Thoracic aorta (tissue), 2 donors: Measurements from ENCODE around the gene NAB2. TPM values are rescaled to one million over a fixed set of nuclear protein-coding genes. Genes with fewer than 3 reads are reported as not detected.
A peak's percentile ranks its signal among the peaks of the same experiment; 100 is the strongest.

Source experiments
- ATAC-seq: fragments of 150-250 bp; one replicate; pipeline ENCODE4 v1.8.0; 2017; ENCODE audit warnings: low read depth; ENCODE audit not compliant: insufficient number of reproducible peaks, low FRiP score
- DNase-seq: peaks from one replicate; pipeline ENCODE4 v3.0.0-alpha.2; 2020; ENCODE audit warnings: low spot score
- H3K27ac ChIP-seq, 2 donors: fragments of 200-600 bp; sonication (generic); 1 replicate in 1 of 2; 2 replicates in 1 of 2; pipeline ENCODE4 v1.5.1; 2016; ENCODE audit warnings: mild to moderate bottlenecking in 2 of 2, moderate library complexity in 2 of 2
- H3K27me3 ChIP-seq: fragments of 200-600 bp; sonication (generic); replicated peaks from 2 replicates; pipeline ENCODE4 v1.6.0; 2016; ENCODE audit warnings: mild to moderate bottlenecking; ENCODE audit not compliant: insufficient read depth
- H3K36me3 ChIP-seq: fragments of 200-600 bp; sonication (generic); one replicate; pipeline ENCODE4 v1.5.1; 2016
- H3K4me1 ChIP-seq, 2 donors: fragments of 200-600 bp; sonication (generic); 1 replicate in 1 of 2; 2 replicates in 1 of 2; pipeline versions ENCODE4 v1.5.1 to v1.6.0; 2016; ENCODE audit warnings: low read depth in 2 of 2, mild to moderate bottlenecking in 1 of 2; ENCODE audit not compliant: control insufficient read depth in 1 of 2
- H3K4me3 ChIP-seq: fragments of 200-600 bp; sonication (generic); 2 replicates; pipeline ENCODE4 v1.5.1; 2016; ENCODE audit warnings: mild to moderate bottlenecking
- H3K9me3 ChIP-seq: fragments of 200-600 bp; sonication (generic); 2 replicates; pipeline ENCODE4 v1.5.1; 2016
- total RNA-seq, 2 donors: library from RNA; depleted of rRNA; stranded (reverse); fragments of >200 nt; gene quantifications; one replicate each; pipeline versions ENCODE4 v1.1.0 to v1.2.3, GENCODE V29; 2016
- TF ChIP-seq, protein P1 (sequence below): fragments of 200-600 bp; sonication (generic); IDR thresholded peaks from one replicate; pipeline ENCODE4 v1.5.1; 2019; ENCODE audit warnings: antibody characterized with exemption

The NAB2 gene
- total RNA-seq, 2 donors from 2014 or later = 30.5 to 39.3 TPM

DNA sequence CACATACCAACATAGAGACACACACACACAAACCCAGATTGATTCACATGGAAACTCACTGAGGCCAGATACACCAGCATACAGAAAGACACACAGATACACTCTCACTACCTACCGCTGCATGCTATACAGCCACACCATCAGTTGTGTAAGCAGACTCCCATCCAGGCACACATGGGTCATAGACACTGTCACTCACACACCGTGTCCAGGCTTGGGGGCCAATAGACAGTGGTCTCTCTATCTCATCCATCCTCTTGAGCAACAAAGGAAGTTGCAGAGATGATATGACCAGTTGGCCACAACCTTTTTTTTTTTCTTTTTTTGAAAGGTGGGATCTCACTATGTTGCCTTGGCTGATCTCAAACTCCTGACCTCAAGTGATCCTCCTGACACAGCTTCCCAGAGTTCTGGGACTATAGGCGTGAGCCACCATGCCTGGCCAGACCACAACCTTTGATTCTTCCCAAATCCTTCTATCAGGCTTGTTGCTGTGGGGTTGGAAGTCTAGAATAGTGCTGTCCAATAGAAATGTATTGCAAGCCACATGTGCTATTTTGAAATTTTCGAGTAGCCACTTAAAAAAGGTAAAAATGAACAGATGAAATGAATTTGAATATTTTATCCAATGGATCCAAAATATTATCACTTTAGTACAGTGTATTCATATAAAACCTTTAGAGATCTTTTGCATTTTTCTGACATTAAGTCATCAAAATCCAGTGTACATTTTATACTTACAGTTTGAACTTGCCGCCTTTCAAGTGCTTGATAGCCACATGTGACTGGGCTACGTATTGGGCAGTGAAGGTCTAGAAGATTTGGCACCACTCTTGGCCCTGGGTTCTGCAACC is 51.1 kb downstream of the NAB2 start:
- DNase-seq (no peak), ATAC-seq (no peak)
- H3K4me3 ChIP-seq = no peak overlapping the region
- peak overlapping the region in 1 of 2 donors; percentile 99 for H3K27ac ChIP-seq
- H3K27me3 ChIP-seq = no peaks in the 10 kb centered on the region
- H3K36me3 ChIP-seq = peaks cover 67% of the 10 kb centered on the region
- TF ChIP-seq, protein P1, sequence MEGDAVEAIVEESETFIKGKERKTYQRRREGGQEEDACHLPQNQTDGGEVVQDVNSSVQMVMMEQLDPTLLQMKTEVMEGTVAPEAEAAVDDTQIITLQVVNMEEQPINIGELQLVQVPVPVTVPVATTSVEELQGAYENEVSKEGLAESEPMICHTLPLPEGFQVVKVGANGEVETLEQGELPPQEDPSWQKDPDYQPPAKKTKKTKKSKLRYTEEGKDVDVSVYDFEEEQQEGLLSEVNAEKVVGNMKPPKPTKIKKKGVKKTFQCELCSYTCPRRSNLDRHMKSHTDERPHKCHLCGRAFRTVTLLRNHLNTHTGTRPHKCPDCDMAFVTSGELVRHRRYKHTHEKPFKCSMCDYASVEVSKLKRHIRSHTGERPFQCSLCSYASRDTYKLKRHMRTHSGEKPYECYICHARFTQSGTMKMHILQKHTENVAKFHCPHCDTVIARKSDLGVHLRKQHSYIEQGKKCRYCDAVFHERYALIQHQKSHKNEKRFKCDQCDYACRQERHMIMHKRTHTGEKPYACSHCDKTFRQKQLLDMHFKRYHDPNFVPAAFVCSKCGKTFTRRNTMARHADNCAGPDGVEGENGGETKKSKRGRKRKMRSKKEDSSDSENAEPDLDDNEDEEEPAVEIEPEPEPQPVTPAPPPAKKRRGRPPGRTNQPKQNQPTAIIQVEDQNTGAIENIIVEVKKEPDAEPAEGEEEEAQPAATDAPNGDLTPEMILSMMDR = no peak
- H3K4me1 ChIP-seq = peaks cover 41 to 80% of the 10 kb centered on the region in 2 donors
- H3K9me3 ChIP-seq = no peaks in the 10 kb centered on the region

DNA sequence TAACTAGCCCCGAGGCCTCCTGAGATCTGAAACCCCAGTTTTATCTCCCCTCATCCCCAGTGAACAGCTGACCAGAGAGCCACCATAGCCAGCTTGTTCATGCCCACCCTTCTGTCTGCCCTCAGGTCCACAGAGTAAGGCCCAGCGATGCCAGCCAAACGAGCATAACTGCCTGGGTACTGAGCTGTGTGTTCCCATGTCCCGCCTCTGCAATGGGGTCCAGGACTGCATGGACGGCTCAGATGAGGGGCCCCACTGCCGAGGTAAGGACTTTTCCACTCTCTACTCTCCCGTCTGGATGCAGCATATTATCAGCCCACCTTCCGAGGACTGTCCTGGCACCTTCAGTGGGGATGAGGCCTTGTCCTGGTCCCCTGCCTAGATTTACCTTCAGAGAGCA is 52.3 kb downstream of the NAB2 start:
- Histone ChIP-seq H3K36me3 (peaks cover 73% of the 10 kb centered on the region), H3K4me3 (no peak overlapping the region), H3K9me3 (no peaks in the 10 kb centered on the region), H3K4me1 (peaks cover 38 to 80% of the 10 kb centered on the region in 2 donors), H3K27ac (peak overlapping the region in 1 of 2 donors; percentile 57), H3K27me3 (no peaks in the 10 kb centered on the region)
- TF ChIP-seq, protein P1 = no peak
- ATAC-seq (no peak), DNase-seq (no peak)

GRCh38 chr12:57142121-57142520 is 53.2 kb downstream of the NAB2 start:
- DNase-seq (no peak), ATAC-seq (no peak)
- Histone ChIP-seq H3K36me3 (peaks cover 73% of the 10 kb centered on the region), H3K27ac (peak overlapping the region; percentile 56 to 57), H3K27me3 (no peaks in the 10 kb centered on the region), H3K4me3 (no peak overlapping the region), H3K4me1 (peaks cover 38 to 80% of the 10 kb centered on the region in 2 donors), H3K9me3 (no peaks in the 10 kb centered on the region)
- TF ChIP-seq, protein P1 = no peak

GRCh38 chr12:57142727-57143126 is 53.8 kb downstream of the NAB2 start:
- H3K4me3 ChIP-seq = no peak overlapping the region
- H3K36me3 ChIP-seq = peaks cover 73% of the 10 kb centered on the region
- peak overlapping the region; percentile 56 to 57 for H3K27ac ChIP-seq
- ATAC-seq = no peak
- no peaks in the 10 kb centered on the region for H3K9me3 ChIP-seq
- no peak for DNase-seq
- peaks cover 41 to 80% of the 10 kb centered on the region in 2 donors for H3K4me1 ChIP-seq
- TF ChIP-seq, protein P1 = no peak
- H3K27me3 ChIP-seq = no peaks in the 10 kb centered on the region

DNA sequence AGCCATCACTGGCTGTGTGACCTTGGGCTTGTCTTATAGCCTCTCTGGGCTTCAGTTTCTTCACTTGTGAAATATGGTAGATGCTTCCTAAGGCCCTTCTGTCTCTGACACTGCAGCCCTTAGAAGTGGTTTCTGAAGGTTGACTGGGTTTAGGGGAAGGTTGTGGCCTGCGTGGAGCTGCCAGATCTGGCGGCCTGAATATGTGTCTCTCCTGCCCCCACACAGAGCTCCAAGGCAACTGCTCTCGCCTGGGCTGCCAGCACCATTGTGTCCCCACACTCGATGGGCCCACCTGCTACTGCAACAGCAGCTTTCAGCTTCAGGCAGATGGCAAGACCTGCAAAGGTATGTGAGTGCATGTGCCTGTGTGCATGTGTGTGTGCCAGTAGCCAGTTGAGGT is 54.5 kb downstream of the NAB2 start:
- TF ChIP-seq, protein P1 = no peak
- peaks cover 45 to 80% of the 10 kb centered on the region in 2 donors for H3K4me1 ChIP-seq
- no peak overlapping the region for H3K4me3 ChIP-seq
- peaks cover 69% of the 10 kb centered on the region for H3K36me3 ChIP-seq
- ATAC-seq (no peak), DNase-seq (no peak)
- no peaks in the 10 kb centered on the region for H3K27me3 ChIP-seq
- H3K9me3 ChIP-seq = no peaks in the 10 kb centered on the region
- peak overlapping the region; percentile 56 to 57 for H3K27ac ChIP-seq

Other genes starting within 250 kb of the NAB2 start
- gene SDR9C7, start 154.7 kb upstream of the NAB2 start, total RNA-seq = under 1 TPM in 1 of 2 donors, not detected in 1; 0.27 TPM
- gene RDH16, start 131.5 kb upstream of the NAB2 start, total RNA-seq = under 1 TPM; 0.54 to 0.71 TPM
- 1 to 10 TPM; 3.1 to 8.3 TPM for gene ZBTB39, start 82.6 kb upstream of the NAB2 start, total RNA-seq
- gene TAC3, start 72.6 kb upstream of the NAB2 start, total RNA-seq = not detected
- gene MYO1A, start 39.0 kb upstream of the NAB2 start, total RNA-seq = 1 to 10 TPM; 1.7 to 2.2 TPM
- 1 to 10 TPM; 6.6 to 6.9 TPM for gene NEMP1, start 10.3 kb upstream of the NAB2 start, total RNA-seq
- 100 to 1,000 TPM; 133 to 185 TPM for gene STAT6, start 22.2 kb downstream of the NAB2 start, total RNA-seq
- gene LRP1, start 39.4 kb downstream of the NAB2 start, total RNA-seq = 100 to 1,000 TPM; 663 to 755 TPM
- gene LRP1-AS, start 58.5 kb downstream of the NAB2 start, total RNA-seq = not detected
- gene NXPH4, start 127.7 kb downstream of the NAB2 start, total RNA-seq = under 1 TPM in 1 of 2 donors, not detected in 1; 0.81 TPM
- 10 to 100 TPM; 57.3 to 60.4 TPM for gene SHMT2, start 140.6 kb downstream of the NAB2 start, total RNA-seq
- gene STAC3, start 162.1 kb downstream of the NAB2 start, total RNA-seq = under 1 TPM; 0.27 to 0.56 TPM